K562 (cell line): Measurements from ENCODE around the gene BICD1. TPM values are rescaled to one million over a fixed set of nuclear protein-coding genes. Genes with fewer than 3 reads are reported as not detected.

Experiments
- DEAF1 ChIP-seq: fragments of 450-650 bp; formaldehyde crosslinking; IDR thresholded peaks from 2 replicates; pipeline ENCODE4 v1.4.0; 2020; ENCODE audit warnings: mild to moderate bottlenecking, moderate library complexity
- ELK1 ChIP-seq: sonication (generic); formaldehyde crosslinking; IDR thresholded peaks from 2 replicates; pipeline ENCODE4 v1.8.1; 2022; ENCODE audit warnings: missing genetic modification reagents
- FOXO4 ChIP-seq: fragments of 450-650 bp; formaldehyde crosslinking; IDR thresholded peaks from 2 replicates; pipeline ENCODE4 v1.4.0; 2020; ENCODE audit warnings: mild to moderate bottlenecking, moderate library complexity
- HNRNPUL1 ChIP-seq: fragments of 200-400 bp; formaldehyde crosslinking; IDR thresholded peaks from 2 replicates; pipeline ENCODE4 v1.6.1; 2017; ENCODE audit warnings: low read length
- JUN ChIP-seq, 2 experiments: sonication (generic) in 1 of 2; formaldehyde crosslinking in 1 of 2; IDR thresholded peaks; 2 replicates each; pipeline versions ENCODE4 v1.6.1 to v1.8.0; 2012 to 2022; ENCODE audit warnings: borderline replicate concordance in 2 of 2, mild to moderate bottlenecking in 2 of 2, improper control_type of control experiment in 1 of 2, low read depth in 1 of 2, low read length in 1 of 2, missing genetic modification reagents in 1 of 2
- KLF16 ChIP-seq: IDR thresholded peaks from 2 replicates; pipeline ENCODE4 v1.6.1; 2016; ENCODE audit warnings: antibody characterized with exemption
- NR2C1 ChIP-seq, 2 experiments: fragments of 450-650 bp; IDR thresholded peaks; 2 replicates each; pipeline ENCODE4 v1.6.1; 2017; ENCODE audit warnings: mild to moderate bottlenecking in 2 of 2, antibody characterized with exemption in 1 of 2, inconsistent platforms in 1 of 2, missing compliant biosample characterization in 1 of 2, missing genetic modification characterization in 1 of 2
- PCBP2 ChIP-seq: fragments of 200-400 bp; formaldehyde crosslinking; IDR thresholded peaks from 2 replicates; pipeline ENCODE4 v1.6.1; 2018; ENCODE audit warnings: low read length, low read depth, mild to moderate bottlenecking, moderate library complexity; ENCODE audit not compliant: poor library complexity, severe bottlenecking
- POLR2G ChIP-seq: fragments of 200-400 bp; formaldehyde crosslinking; IDR thresholded peaks from 2 replicates; pipeline ENCODE4 v1.6.1; 2017; ENCODE audit warnings: low read depth, mild to moderate bottlenecking, antibody characterized with exemption, low read length, moderate library complexity
- RBM25 ChIP-seq: fragments of 200-400 bp; formaldehyde crosslinking; IDR thresholded peaks from 2 replicates; pipeline ENCODE4 v1.6.1; 2018; ENCODE audit warnings: low read length, low read depth, moderate library complexity; ENCODE audit not compliant: severe bottlenecking
- ZNF395 ChIP-seq: fragments of 200-800 bp; sonication (Bioruptor generic); IDR thresholded peaks from 2 replicates; pipeline ENCODE4 v1.6.1; 2017; ENCODE audit warnings: missing genetic modification characterization, missing compliant biosample characterization
- ZNF592 ChIP-seq: fragments of 450-650 bp; IDR thresholded peaks from 2 replicates; pipeline ENCODE4 v1.6.1; 2017; ENCODE audit warnings: antibody characterized with exemption, mild to moderate bottlenecking
- polyA plus RNA-seq, 8 experiments: library from polyadenylated mRNA; depleted of rRNA in 4 of 8; stranded (reverse) in 5 of 8; unstranded in 3 of 8; fragments of >200 nt; fragmentation: Nextera tagmentation in 2 of 8; fragmentation: Illumina TruSeq in 1 of 8; extraction: Ambion mirVana in 2 of 8; extraction: Trizol in 1 of 8; gene quantifications; 2 replicates each; pipeline versions ENCODE4 v1.2.1 to v1.2.3, GENCODE V29; 2011 to 2014; ENCODE audit warnings: inconsistent platforms in 1 of 8, missing spikeins in 1 of 8
- total RNA-seq, 7 experiments: library from RNA; depleted of rRNA in 6 of 7; stranded (reverse); fragments of >200 nt in 6 of 7; fragmentation: Illumina TruSeq in 2 of 7; extraction: Trizol in 2 of 7; gene quantifications; 2 replicates each; pipeline versions ENCODE4 v1.2.1 to v1.2.3, GENCODE V29; 2011 to 2021; ENCODE audit warnings: low replicate concordance in 1 of 7

BICD1 gene
- total and polyA plus RNA-seq, 9 of the 15 experiments (the other 6 are each of a cell fraction or from before 2014, with no cell fraction given), result 3.5 to 21.1 (median 12.5) TPM

- TF ChIP-seq NR2C1 (IDR thresholded peaks at IDR 0.05) (no peak), NR2C1 (tag; IDR thresholded peaks at IDR 0.05) (no peak), ZNF395 (CRISPR knock-in tag) (no peak), FOXO4 (CRISPR knock-in tag) (no peak), PCBP2 (peak; percentile 40), HNRNPUL1 (no peak), DEAF1 (CRISPR knock-in tag) (peak; percentile 10; the same call in 1 of the 2 replicates), ZNF592 (peak; percentile 72; the same call in 1 of the 2 replicates), RBM25 (peak; percentile 32), POLR2G (peak; percentile 97), JUN (IDR thresholded peaks at IDR 0.05; ENCODE audit: borderline replicate concordance, low read depth, low read length) (peak; percentile 48; the same call in 1 of the 2 replicates), JUN (CRISPR knock-in tag; IDR thresholded peaks at IDR 0.05; ENCODE audit: borderline replicate concordance) (peak; percentile 29; the same call in 1 of the 2 replicates), KLF16 (no peak), ELK1 (no peak)
These were observed at the start of gene BICD1 (continued) for GRCh38 chr12:32106517-32107358.
